HG03103 (cell line): ENCODE measurements around the gene RSPH6A.
"Not testable (repeated sequence)": the region's sequence is repeated elsewhere in the genome, so short reads cannot be mapped to it uniquely, and the experiment has no call there.

Source experiments
- ATAC-seq: cut with Tn5 transposase; IDR thresholded peaks from one replicate; pipeline ENCODE4 v1.9.1; 2021; ENCODE audit warnings: low read depth; ENCODE audit not compliant: unreplicated experiment

The RSPH6A gene

DNA sequence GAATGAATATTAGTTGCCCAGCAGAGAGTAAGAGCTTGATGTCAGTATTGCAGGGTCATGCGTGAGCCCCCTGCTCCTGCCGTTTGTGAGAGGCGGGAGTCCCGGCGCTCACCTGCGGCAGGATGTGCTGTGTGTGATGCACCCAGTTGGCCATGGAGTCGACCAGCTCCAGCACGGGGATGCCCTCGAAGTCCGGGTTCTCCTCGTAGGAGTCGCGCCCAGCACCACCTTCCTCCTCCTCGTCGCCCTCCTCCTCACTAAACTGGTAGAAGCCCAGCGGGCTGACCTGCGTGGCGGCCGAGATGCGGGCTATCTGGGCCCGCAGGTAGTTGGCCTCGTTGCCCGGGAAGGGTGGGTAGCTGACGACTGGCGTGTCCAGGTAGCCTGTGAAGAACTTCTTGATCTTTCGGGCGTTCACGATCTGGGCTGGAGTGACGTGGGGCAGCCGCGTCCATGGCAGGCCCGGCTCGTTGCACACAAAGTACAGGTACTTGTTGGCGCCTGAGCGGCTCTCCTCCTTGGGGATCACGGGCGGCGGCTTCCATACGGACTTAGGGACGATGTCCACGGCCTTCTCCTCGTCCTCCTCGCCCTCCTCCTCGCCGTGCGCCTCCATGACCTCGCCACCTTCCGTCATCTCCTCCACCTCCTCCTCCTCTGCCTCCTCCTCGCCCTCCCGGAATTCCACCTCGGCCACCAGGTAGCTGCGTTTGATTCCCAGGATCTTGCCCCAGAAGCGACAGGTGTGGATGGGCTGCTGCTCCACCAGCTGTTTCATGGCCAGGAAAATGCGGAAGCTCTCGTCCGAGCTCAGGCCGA lies 10.8 kb downstream of the RSPH6A start:
- no peak for ATAC-seq

DNA sequence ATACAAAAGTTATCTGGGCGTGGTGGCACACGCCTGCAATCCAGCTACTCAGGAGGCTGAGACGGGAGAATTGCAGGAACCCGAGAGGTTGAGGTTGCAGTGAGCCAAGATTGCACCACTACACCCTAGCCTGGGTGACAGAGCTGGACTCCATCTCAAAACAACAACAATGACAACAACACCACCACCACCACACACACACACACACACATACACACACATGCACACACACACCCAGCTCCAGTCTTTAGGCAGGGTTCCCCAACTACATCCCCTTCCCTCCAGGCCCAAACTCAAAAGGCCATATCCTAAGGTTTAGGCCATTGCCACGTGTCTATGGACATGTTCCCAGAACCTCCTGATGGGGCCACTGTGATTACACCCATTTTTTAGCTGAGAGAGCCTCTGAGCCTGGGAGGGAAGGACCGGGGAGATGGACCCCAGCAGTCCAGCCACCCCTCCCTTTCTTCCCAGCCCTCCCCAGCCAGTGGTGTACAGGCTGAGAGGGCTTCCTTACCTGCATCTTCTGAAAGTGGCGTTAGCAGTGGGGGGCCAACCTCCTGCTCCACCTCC lies 13.4 kb downstream of the RSPH6A start:
- ATAC-seq, result no peak

DNA sequence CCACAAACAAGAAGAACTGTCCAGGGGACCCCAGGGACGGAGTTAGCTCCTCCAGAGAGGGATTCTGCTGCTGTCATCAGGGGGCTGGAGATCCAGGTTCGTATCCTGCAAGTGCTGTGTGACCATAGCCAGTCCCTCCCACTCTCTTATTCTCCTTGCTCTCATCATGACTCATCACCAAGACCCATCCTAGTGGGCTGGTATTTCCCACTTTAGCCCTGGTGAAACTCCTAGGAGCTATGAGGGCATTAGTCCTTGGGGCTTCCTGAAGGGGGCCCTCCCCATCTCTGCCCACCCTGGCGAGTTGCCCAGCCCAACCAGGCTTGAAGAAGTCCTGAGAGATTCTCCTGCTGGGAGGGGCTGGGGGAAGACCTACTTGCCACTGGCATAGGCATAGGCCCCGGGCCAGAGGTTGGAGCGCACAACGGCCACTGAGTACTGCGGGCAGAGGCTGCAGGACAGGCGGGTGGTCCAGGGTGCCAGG lies 15.0 kb downstream of the RSPH6A start:
- no peak for ATAC-seq

DNA sequence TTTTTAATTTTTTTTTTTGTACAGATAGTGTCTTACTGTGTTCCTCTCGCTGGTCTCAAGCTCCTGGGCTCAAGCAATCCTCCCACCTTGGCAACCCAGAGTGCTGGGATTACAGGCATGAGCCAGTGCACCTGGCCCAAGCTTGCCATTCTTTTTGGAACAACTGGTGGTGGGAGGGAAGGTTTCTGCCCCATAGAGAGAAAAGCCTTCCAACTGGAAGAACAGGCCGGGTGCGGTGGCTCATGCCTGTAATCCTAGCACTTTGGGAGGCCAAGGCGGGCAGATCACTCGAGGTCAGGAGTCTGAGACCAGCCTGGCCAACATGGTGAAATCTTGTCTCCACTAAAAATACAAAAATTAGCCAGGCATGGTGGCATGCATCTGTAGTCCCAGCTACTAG lies 15.6 kb downstream of the RSPH6A start:
- not testable (repeated sequence) for ATAC-seq

DNA sequence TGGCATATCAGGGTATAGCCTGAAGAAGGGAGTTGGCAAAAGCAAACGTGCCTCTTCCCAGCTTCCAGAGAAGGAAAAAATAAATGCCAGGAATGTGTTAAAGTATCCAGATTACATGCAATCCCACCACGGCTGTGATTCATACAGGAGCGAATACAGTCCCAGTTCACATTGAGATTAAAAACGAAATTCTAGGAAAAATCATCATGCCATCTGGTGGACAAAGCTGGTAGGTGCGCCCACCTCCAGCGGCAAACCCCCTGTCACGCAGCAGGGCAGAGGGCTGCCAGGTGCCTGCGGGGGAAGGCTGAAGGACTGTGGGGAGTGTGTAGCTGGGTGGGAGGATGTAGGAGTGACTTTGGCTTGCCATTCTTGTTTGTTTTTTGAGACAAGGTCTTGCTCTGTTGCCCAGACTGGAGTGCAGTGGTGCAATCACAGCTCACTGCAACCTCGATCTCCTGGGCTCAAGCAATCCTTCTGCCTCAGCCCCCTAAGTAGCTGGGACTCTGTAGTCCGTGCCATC lies 16.1 kb downstream of the RSPH6A start:
- ATAC-seq, result no peak

DNA sequence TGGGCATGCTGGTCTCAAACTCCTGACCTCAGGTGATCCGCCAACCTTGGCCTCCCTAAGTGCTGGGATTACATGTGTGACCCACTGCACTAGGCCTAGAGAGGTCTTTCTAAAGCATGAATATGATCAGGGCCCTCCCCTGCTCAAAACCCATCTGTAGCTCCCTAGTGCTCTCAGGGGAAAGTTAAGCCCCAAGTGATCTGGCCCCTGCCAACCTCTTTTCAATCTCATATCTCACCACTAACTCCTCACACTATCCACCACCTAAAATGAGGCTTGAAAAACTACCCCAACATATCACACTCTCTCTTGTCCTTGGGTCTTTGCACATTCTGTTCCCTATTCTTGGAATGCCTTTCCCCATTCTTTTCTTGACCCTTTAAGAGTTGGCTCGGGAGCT lies 20.5 kb downstream of the RSPH6A start:
- no peak for ATAC-seq

DNA sequence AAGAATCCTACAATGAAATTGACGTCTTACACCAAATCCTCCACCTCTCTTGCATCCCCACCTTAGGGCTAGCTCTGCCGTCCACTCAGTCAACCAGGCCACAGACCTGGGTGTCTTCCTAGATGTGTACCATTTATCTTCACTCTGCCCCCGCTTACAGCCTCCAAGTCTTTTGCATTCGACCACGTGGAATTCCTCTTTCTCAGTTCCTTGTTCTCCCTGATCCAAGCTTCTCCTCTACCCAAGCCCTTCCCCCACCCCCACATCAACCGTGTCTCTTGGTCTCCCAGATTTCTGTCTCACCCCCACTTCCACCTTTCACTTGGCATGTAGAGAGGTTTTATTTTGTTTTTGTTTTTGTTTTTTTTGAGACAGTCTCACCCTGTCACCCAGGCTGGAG lies 21.2 kb downstream of the RSPH6A start:
- ATAC-seq, result no peak

DNA sequence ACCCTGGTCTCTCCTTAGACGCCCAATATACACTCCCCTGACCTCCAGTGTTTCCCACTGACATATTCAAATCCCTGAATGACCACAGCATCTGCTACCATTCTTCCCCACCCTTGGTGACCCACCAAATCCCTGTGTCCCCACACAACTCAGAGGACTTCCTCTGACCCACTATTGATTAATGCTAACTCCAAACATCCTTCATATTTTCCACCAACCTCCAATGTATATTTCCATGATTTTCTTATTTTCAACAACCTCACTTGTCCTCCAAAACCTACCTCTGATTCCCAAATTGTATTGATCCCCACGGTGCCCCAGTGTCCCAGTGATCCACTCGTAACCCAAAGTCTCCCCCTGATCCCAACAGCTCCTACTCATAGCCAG lies 21.9 kb downstream of the RSPH6A start:
- ATAC-seq, result no peak

DNA sequence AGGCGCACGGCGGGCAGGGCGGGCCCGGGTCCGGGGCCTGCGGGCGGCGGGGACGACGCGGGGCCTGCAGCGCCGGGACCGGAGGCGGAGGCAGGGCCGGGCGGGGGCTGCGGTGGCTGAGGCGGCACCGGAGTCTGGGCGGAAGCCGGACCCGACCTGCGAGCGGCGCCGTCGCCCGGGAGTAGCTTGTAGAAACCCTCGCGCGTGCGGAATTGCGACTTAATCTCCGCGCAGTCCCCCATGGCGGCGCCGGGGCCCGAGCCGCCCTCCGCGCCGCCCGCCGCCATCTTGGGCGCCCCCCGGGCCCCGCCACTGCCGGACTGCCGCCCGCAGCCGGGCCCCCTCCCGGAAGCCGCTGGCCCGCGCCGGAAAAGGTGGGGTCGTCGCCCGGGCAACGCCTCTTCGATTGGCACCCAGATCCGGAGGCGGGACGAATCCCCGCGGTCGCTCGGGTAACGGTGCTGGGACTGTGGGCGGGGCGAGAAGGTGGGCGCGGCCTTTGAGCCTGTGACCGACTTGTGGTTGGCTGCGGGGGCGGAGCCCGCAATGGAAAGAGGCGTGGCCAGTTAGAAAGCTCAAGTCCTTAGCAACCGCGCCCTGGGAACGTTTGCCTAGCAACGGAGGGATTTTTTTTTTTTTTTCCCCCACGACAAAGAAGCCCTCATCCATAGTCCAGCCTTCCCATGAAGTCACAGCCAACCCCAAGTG lies 22.5 kb downstream of the RSPH6A start, which contains the start of gene DMWD:
Gene DMWD (minus strand): TSS at position 376 of the 708 bp plus-strand sequence. CDS start 89 bp downstream, at position 287.
- ATAC-seq, result peak; percentile 95

DNA sequence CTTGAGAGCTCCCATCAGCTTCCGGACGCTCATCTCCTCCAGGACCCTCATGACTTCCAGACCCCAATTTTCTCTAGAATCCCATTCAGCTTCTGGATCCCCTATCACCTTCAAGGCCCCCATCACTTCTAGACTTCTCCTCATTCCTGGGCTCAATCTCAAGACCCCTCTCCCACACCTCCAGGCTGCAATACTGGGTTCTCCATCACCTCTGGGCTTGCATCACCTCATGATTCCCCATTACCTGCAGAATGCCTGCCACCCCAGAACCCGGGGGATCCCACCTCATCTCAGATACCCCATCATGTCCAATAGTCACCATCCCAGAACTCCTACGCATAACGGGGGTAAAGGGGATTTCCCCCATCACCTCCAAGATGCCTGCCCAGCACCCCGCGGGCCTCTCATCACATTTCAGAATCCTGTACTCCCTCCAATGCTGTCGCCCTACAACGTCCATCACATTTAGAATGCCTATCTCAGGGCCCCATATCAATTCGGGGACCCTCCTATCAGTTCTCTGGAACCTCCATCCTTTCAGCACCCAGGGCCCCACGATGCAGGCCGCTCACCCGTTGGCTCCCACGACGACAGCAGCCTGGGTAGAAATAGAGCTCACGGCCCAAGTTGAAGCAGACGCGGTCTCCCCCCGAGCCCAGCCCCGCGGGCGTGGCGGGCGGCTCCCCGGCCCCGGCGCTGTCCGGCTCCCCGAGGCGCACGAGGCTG lies 23.2 kb downstream of the RSPH6A start:
- peak; percentile 8 for ATAC-seq

DNA sequence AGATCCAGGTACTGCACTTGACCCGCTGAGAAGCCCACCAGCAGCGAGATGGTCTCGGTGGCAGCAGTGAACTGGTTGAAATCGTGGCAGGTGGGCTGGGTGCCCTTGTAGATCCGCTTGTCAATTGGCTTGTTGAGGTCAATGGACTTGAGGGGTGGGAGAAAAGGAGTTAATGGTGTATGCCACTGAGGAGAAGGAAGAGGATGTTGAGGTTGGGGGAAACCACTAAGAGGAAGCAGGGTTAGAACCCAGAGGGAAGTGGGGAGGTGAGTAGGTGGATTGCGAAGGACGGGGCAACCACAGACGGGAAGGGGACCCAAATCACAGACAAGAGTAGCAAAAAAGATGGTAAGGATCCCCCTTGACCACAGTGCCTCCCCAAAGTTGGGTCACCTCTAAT lies 24.2 kb downstream of the RSPH6A start:
- ATAC-seq, result no peak

DNA sequence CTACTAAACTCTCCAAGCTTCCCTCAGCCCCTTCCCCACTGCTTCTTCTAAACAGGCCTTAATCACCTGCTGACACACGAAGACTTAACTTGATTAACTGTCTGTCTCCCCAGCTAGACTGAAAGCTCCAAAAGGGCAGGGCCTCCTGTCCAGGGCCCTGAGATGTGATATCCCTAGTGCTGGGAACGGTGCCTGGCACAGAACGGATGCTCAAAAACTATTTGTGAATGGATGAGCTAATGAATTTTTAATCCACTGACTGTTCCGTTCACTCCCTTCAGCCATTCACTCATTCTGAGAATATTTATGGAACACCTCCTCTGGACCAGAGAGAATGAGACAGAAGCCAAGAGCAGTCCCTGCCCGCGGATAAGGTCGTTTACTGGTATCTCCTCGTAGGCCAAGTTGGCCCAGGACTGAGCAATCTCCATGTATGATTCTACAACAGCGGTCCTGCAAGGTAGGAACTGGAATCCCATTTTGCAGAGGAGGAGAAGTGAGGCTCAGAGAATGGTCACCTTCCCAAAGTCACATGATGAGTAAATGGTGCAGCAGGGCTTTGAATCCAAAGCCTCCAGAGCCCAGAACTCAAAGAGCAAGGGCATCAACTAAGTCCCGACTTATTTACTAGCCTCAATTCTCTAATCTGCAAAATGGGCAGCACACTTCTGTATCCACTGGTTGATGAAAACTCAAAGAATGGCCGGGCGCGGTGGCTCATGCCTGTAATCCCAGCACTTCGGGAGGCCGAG lies 25.9 kb downstream of the RSPH6A start:
- no peak for ATAC-seq

DNA sequence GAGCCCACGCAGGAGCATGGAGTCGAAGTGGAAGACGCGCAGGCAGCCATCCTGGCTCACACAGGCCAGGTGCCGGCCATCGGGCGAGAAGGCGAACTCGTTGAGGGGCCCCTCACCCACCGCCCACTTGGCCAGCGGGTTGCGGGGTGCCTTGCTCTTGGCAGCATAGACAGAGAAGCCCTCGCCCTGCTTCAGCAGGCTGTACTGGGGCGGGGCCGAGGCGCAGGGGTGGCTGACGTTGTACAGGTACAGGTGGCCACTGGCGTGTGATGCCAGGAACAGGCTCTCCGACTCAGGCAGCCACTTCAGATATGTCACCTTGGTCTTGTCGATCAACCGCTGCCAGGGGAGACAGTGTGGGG lies 28.6 kb downstream of the RSPH6A start:
- ATAC-seq, result no peak

DNA sequence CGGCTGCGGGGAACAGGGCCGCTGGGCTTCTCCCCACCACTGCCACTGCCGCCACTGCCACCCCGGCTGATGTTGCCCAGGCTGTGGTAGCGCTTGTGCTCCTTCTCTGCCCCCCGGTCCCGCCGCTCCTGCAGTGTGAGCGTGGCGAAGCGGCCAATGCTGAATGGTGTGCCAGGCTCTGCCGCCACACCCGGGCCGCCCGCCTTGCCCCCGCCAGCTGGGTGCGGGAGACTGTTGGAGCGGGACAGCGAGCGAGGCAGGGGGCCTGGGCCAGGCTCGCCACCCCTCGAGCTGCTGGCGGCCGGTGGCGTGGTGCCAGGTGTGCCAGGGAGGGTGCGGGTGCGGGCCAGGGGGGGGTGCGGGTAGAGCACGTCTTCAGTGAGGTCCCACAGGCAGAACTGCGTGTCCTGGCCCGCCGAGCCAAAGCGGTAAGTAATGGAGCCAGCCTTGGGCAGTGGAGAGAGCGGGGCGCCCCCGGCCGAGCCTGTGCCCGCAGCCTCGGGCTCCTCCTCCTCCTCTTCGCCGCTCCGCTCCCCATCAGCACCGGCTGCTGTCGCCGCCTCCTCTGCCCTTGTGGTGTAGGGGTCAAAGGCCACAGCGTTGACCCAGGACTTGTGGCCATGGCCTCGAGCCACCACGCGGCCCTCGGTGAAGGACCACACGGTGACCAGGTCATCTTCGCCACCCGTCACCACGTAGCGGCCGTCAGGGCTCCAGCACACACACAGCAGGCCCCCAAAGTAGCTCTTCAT lies 29.2 kb downstream of the RSPH6A start:
- no peak for ATAC-seq

DNA sequence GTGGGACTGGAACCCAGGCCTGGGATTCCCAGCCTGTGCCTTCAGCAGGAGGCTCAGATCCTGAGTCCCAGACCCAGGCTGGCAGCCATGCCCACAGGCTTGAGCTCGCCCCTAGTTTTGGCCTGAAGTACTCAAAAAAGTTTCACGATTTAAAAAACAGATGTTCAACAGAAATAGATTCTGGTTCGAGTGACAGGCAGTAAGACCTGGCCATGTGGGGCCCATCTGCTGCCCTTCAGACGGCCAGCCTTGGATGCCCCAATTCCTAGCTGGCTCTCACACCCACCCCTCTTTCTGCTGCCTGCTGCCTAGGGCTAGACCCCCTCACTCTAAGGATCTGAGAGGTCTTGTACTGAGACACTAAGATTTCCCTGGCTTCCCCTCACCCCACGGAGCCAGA lies 30.0 kb downstream of the RSPH6A start:
- ATAC-seq, result no peak

DNA sequence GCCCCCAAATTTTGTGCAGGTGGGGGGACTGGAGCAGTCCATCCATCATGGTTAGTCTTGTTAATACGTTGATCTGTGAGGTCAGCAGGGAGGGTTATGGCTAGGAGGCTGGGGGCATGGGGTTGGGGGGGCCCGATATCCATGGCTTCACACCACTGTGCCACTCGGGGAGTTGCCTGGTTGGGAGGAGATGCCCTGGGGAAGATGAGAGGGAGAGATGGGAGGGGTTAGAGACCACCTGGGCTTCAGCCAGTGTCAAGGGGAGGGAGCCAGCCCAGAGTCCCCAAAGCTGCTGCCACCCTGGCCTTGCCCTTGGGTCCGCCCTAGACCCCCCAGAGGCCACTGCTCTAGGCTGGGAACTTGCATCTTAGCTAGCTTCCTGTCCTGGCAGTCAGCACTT lies 31.0 kb downstream of the RSPH6A start:
- ATAC-seq, result no peak

DNA sequence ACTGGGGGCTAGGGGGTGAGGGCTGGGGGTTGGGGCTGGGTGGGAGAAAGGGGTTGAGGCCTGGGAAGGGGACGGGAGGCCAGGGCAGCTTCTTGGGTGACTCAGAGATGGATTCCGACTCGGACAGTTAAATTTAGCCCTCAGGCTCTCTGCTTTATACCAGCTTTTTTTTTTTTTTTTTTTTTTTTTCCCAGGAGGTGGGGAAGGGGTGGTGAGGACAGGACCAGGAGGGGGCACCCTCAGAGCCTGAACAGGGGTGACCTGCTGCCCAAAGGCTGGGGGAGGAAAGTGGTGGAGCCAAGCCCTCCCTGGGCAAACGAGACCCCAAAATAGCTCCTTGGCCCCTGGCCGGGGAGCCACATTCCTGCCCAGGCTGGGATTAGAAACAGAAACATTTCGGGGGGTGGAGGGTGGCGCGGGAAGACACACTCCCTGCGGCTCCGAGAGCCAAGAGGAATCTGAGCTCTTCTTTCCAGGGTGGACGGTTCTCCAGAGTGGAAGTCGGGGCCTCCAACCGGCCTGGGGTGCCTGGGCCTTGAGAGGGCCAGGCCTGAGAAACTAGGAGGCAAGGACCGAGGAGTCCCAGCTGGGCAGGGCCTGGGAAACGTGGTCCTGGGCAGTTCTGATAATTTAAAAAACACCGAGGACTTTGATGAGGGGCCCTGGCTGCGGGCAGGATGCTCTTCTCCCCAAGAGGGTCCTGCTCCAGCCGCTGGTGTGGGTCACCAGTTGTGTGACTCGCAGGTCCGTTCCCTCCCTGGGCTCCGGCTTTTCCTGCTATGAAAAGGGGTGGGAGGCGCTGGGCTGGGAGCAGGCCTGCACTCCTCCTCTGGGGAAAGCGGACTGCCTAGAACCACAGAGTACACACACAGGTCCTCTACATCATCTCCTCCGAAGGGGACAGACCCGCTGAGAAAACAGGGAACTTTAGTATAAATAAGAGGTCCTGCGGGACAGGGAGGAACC lies 32.0 kb downstream of the RSPH6A start:
- ATAC-seq, result no peak

DNA sequence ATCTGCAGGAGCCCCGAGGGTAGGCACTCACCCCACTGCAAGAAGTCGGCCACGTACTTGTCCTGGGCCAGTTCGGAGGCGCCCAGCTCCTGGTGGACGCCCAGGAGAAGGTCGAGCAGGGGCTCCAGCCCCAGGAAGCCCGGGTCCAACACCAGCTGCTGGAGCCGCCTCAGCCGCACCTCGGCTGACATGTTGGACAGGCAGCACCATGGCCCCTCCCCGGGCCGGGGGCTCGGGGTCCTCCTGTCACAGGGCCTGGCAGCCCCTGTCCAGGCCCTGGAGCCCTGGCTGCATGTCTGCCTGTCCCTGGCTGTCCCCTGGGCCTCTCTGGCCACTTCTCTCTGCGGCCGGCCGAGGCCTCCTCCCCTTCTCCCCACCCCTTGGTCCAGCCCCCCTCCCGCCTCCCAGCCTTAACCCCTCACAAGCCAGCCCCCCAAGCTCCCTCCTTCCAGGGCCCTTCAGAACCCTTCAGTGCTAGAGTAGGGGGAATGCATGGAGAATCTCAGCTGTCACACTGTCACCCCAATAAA lies 32.9 kb downstream of the RSPH6A start, which contains the start of gene DMPK:
Gene DMPK (minus strand): TSS at position 329 of the 530 bp plus-strand sequence. CDS start 138 bp downstream, at position 191.
- no peak for ATAC-seq
